ENCODE measurements around the gene VWA3B. TPM values are rescaled to one million over a fixed set of nuclear protein-coding genes. Genes with fewer than 3 reads are reported as not detected.

The VWA3B gene
- not detected in 2 replicates for total RNA-seq
- not detected in 2 replicates for polyA plus RNA-seq
- polyA plus RNA-seq (2011; cell fraction: cytosol; rRNA removed): not detected in 2 replicates
- polyA plus RNA-seq (2011; cell fraction: nucleus; rRNA removed): not detected in 2 replicates
- not detected in 2 replicates for polyA plus RNA-seq (2012)
- polyA minus RNA-seq: not detected in 2 replicates
- not detected for polyA minus RNA-seq (2011; cell fraction: cytosol; rRNA and poly(A)+ RNA removed)
- not detected in 2 replicates for polyA minus RNA-seq (2011; cell fraction: nucleus; rRNA and poly(A)+ RNA removed)
- Bru-seq, nascent RNA: percentile 3 among the genes with signal in this experiment
- percentile 1 among the genes with signal in this experiment for BruChase-seq, experiment 1, labeled RNA remaining after a 6-hour chase
- BruChase-seq, experiment 2, labeled RNA remaining after a 2-hour chase: percentile 0 among the genes with signal in this experiment
- long read RNA-seq: 0 reads

GRCh38 chr2:98086491-98087446 is at the start of gene VWA3B:
TSS of gene VWA3B (plus strand) at chr2:98087167. CDS start at chr2:98093093, 5,926 bp downstream.
- ChIA-PET CTCF (no interaction called here), POLR2A (no interaction called here)
- H3K9ac ChIP-seq (replicated peaks; ENCODE audit: extremely low read depth, insufficient read depth, low read length): no peak within 1 kb of the TSS
- peak within 1 kb of the TSS; percentile 81 for H2AFZ ChIP-seq (ENCODE audit: low read depth, low read length)
- no TSS peak for BruUV-seq (replicated peaks)
- no peaks in the 10 kb centered on the region for H4K20me1 ChIP-seq (replicated peaks; ENCODE audit: control insufficient read depth, extremely low read depth, insufficient read depth, low read length)
- dilution Hi-C loops (cut with MboI; ENCODE audit: extremely low pct_ligation_motif_present, low sequenced_read_pairs) (no loop called here), intact Hi-C loops (cut with micrococcal nuclease) (no loop called here)
- H3K9me1 ChIP-seq (replicated peaks; ENCODE audit: control insufficient read depth, extremely low read depth, insufficient read depth, low read length): no peaks in the 10 kb centered on the region
- peak within 1 kb of the TSS; percentile 12 to 43 (median 14) for H3K4me3 ChIP-seq (replicated peaks in 1 of 3; ENCODE audit: insufficient read depth in 1 of 3, low read depth in 1 of 3, low read length in 3 of 3)
- peaks cover 9% of the 10 kb centered on the region for H3K4me1 ChIP-seq (ENCODE audit: control insufficient read depth, extremely low read depth, insufficient read depth, low read length)
- no peak within 1 kb of the TSS for H3K27ac ChIP-seq (ENCODE audit: insufficient read depth, low read depth, low read length)
- H3K4me2 ChIP-seq (ENCODE audit: insufficient read depth, low read length): peak within 1 kb of the TSS; percentile 12
- TF ChIP-seq EZH2 (IDR thresholded peaks at IDR 0.05; ENCODE audit: borderline replicate concordance, low read depth, low read length, severe bottlenecking) (peak; percentile 69), POLR2A (IDR thresholded peaks at IDR 0.05; ENCODE audit: low read depth, low read length) (no peak)
- H3K27me3 ChIP-seq (ENCODE audit: control insufficient read depth in 2 of 2, insufficient read depth in 2 of 2, low read length in 2 of 2): peaks cover 21 to 48% of the 10 kb centered on the region in 2 experiments
- no peaks in the 10 kb centered on the region for H3K79me2 ChIP-seq (ENCODE audit: control insufficient read depth, insufficient read depth, low read length)
- H3K9me3 ChIP-seq (replicated peaks; ENCODE audit: control insufficient read depth, insufficient read depth, low read length): no peaks in the 10 kb centered on the region
- DNase-seq (ENCODE audit: low read depth, low spot score) (no peak), FAIRE-seq (peak; percentile 47)
- H3K36me3 ChIP-seq (ENCODE audit: control insufficient read depth in 2 of 2, extremely low read depth in 1 of 2, insufficient read depth in 2 of 2, low read length in 2 of 2): no peaks in the 10 kb centered on the region

DNA sequence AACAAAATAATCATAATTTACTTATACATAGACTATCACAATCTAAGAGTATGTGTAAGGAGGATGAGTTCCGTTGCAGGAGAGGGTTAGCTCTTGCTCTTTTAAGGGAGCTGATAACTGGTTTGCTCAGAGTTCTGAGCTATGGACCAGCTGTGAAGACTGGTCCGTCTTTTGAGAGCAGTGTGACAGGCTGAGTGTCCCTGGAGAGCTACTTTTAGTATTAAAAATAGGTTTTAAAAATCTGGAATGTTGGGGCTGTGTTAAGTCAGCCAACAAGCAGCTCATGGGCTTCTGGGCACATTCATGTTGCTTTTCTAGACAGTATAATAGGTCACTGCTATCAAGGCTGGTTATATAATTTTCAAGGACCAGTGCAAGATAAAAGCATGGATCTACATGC is 49.8 kb upstream of the VWA3B start:
- Histone ChIP-seq H3K4me2 (ENCODE audit: insufficient read depth, low read length) (no peak overlapping the region), H3K79me2 (ENCODE audit: control insufficient read depth, insufficient read depth, low read length) (no peaks in the 10 kb centered on the region), H3K36me3 (ENCODE audit: control insufficient read depth in 2 of 2, extremely low read depth in 1 of 2, insufficient read depth in 2 of 2, low read length in 2 of 2) (no peaks in the 10 kb centered on the region), H2AFZ (ENCODE audit: low read depth, low read length) (no peak overlapping the region), H3K27ac (ENCODE audit: insufficient read depth, low read depth, low read length) (no peak overlapping the region), H3K4me3 (replicated peaks in 1 of 3; ENCODE audit: insufficient read depth in 1 of 3, low read depth in 1 of 3, low read length in 3 of 3) (no peak overlapping the region), H3K9me3 (replicated peaks; ENCODE audit: control insufficient read depth, insufficient read depth, low read length) (no peaks in the 10 kb centered on the region), H3K4me1 (ENCODE audit: control insufficient read depth, extremely low read depth, insufficient read depth, low read length) (no peaks in the 10 kb centered on the region), H4K20me1 (replicated peaks; ENCODE audit: control insufficient read depth, extremely low read depth, insufficient read depth, low read length) (no peaks in the 10 kb centered on the region), H3K9ac (replicated peaks; ENCODE audit: extremely low read depth, insufficient read depth, low read length) (no peak overlapping the region), H3K9me1 (replicated peaks; ENCODE audit: control insufficient read depth, extremely low read depth, insufficient read depth, low read length) (no peaks in the 10 kb centered on the region), H3K27me3 (ENCODE audit: control insufficient read depth in 2 of 2, insufficient read depth in 2 of 2, low read length in 2 of 2) (peaks cover 2 to 11% of the 10 kb centered on the region in 2 experiments)
- BruUV-seq (replicated peaks): no TSS peak
- POLR2A ChIA-PET: no interaction called here
- TF ChIP-seq JUN (IDR thresholded peaks at IDR 0.05; ENCODE audit: borderline replicate concordance, insufficient read depth, insufficient read length, low read depth) (no peak), POLR2AphosphoS5 (IDR thresholded peaks at IDR 0.05; ENCODE audit: insufficient read depth, low read depth, low read length) (no peak), EZH2 (IDR thresholded peaks at IDR 0.05; ENCODE audit: borderline replicate concordance, low read depth, low read length, severe bottlenecking) (no peak), POLR2A (IDR thresholded peaks at IDR 0.05; ENCODE audit: low read depth, low read length) (no peak), GATA2 (IDR thresholded peaks at IDR 0.05; ENCODE audit: insufficient read depth, insufficient read length, low read depth, low read length) (no peak), MYC (IDR thresholded peaks at IDR 0.05; ENCODE audit: low read depth, low read length) (no peak), FOS (IDR thresholded peaks at IDR 0.05; ENCODE audit: borderline replicate concordance, insufficient read depth, low read length) (no peak)
- TF ChIP-seq, protein P1, sequence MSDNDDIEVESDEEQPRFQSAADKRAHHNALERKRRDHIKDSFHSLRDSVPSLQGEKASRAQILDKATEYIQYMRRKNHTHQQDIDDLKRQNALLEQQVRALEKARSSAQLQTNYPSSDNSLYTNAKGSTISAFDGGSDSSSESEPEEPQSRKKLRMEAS (IDR thresholded peaks at IDR 0.05; ENCODE audit: insufficient read depth, insufficient read length): no peak
- TF ChIP-seq, protein P2, sequence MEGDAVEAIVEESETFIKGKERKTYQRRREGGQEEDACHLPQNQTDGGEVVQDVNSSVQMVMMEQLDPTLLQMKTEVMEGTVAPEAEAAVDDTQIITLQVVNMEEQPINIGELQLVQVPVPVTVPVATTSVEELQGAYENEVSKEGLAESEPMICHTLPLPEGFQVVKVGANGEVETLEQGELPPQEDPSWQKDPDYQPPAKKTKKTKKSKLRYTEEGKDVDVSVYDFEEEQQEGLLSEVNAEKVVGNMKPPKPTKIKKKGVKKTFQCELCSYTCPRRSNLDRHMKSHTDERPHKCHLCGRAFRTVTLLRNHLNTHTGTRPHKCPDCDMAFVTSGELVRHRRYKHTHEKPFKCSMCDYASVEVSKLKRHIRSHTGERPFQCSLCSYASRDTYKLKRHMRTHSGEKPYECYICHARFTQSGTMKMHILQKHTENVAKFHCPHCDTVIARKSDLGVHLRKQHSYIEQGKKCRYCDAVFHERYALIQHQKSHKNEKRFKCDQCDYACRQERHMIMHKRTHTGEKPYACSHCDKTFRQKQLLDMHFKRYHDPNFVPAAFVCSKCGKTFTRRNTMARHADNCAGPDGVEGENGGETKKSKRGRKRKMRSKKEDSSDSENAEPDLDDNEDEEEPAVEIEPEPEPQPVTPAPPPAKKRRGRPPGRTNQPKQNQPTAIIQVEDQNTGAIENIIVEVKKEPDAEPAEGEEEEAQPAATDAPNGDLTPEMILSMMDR (IDR thresholded peaks at IDR 0.05; ENCODE audit: extremely low read depth in 1 of 2, insufficient read depth in 1 of 2, low read depth in 1 of 2, low read length in 2 of 2): no peak
- CTCF ChIA-PET: interaction anchor here (1.0 to 1.9 kb wide), 2 partner anchors 226 to 230 kb away, joined by 3 to 6 read pairs; no protein-coding TSS in a partner anchor
- no peak for FAIRE-seq
- dilution Hi-C loops (cut with MboI; ENCODE audit: extremely low pct_ligation_motif_present, low sequenced_read_pairs) (no loop called here), intact Hi-C loops (cut with micrococcal nuclease) (no loop called here)
- no peak for DNase-seq (ENCODE audit: low read depth, low spot score)

All from endothelial cell of umbilical vein (primary cell).